Spleen (tissue), 11 donors: ENCODE measurements around the gene NHLRC4. TPM values are rescaled to one million over a fixed set of nuclear protein-coding genes. Genes with fewer than 3 reads are reported as not detected.

Experiments
- DNase-seq: peaks from one replicate; pipeline ENCODE4 v3.0.0-alpha.2; 2020
- H3K27ac ChIP-seq, 8 donors: fragments of 200-600 bp; sonication (generic) in 7 of 8; 1 replicate in 4 of 8; 2 replicates in 4 of 8; pipeline versions ENCODE4 v1.5.0 to v1.8.0; 2016 to 2021; ENCODE audit warnings: inconsistent platforms in 4 of 8, mild to moderate bottlenecking in 4 of 8, moderate library complexity in 1 of 8
- H3K27me3 ChIP-seq, 7 donors: fragments of 200-600 bp; sonication (generic) in 6 of 7; replicated peaks in 1 of 7; 1 replicate in 4 of 7; 2 replicates in 3 of 7; pipeline versions ENCODE4 v1.5.0 to v1.8.0; 2016 to 2021; ENCODE audit warnings: inconsistent platforms in 3 of 7, mild to moderate bottlenecking in 1 of 7
- H3K36me3 ChIP-seq, 6 donors: fragments of 200-600 bp; sonication (generic) in 5 of 6; 1 replicate in 4 of 6; 2 replicates in 2 of 6; pipeline versions ENCODE4 v1.5.0 to v1.8.0; 2016 to 2021; ENCODE audit warnings: inconsistent platforms in 2 of 6
- H3K4me1 ChIP-seq, 6 donors: fragments of 200-600 bp; sonication (generic) in 5 of 6; 1 replicate in 3 of 6; 2 replicates in 3 of 6; pipeline versions ENCODE4 v1.5.0 to v1.8.0; 2016 to 2021; ENCODE audit warnings: inconsistent platforms in 3 of 6
- H3K4me3 ChIP-seq, 8 donors: fragments of 200-600 bp; sonication (generic) in 7 of 8; 1 replicate in 4 of 8; 2 replicates in 4 of 8; pipeline versions ENCODE4 v1.5.0 to v1.8.0; 2016 to 2021; ENCODE audit warnings: inconsistent platforms in 4 of 8, mild to moderate bottlenecking in 4 of 8, moderate library complexity in 2 of 8
- H3K9me3 ChIP-seq, 8 donors: fragments of 200-600 bp; sonication (generic) in 7 of 8; 1 replicate in 4 of 8; 2 replicates in 4 of 8; pipeline versions ENCODE4 v1.5.0 to v1.8.0; 2016 to 2021; ENCODE audit warnings: inconsistent platforms in 4 of 8
- CTCF ChIP-seq, 11 experiments: fragments of 200-600 bp in 7 of 11; fragments of 450-650 bp in 4 of 11; sonication (generic) in 4 of 11; IDR thresholded peaks in 8 of 11; conservative IDR thresholded peaks in 3 of 11; 1 replicate in 7 of 11; 2 replicates in 4 of 11; pipeline versions ENCODE4 v1.4.0 to v1.8.0; 2016 to 2021; ENCODE audit warnings: antibody characterized with exemption in 11 of 11, inconsistent platforms in 4 of 11, mild to moderate bottlenecking in 1 of 11
- POLR2A ChIP-seq, 3 donors: fragments of 450-650 bp; IDR thresholded peaks; one replicate each; pipeline ENCODE4 v1.5.1; 2017; ENCODE audit warnings: antibody characterized with exemption in 3 of 3, mild to moderate bottlenecking in 1 of 3
- POLR2AphosphoS5 ChIP-seq, 3 donors: sonication (generic); formaldehyde crosslinking; IDR thresholded peaks; one replicate each; pipeline ENCODE4 v1.5.1; 2017; ENCODE audit warnings: antibody characterized with exemption in 3 of 3
- WGBS, 5 donors: extraction: QIAGEN DNeasy Blood & Tissue Kit in 3 of 5; methylation state at CpG; one replicate each; pipeline versions ENCODE4 v1.1.5 to v1.1.7; 2013 to 2018; 5-methylcytosine and 5-hydroxymethylcytosine counted together
- intact Hi-C: fragments of 100-400 bp; cut with DNase I; formaldehyde crosslinking; loops from one replicate; pipeline ENCODE4 v1.15.0; 2023; ENCODE audit warnings: low total_unique reads
- polyA plus RNA-seq, 3 donors: library from polyadenylated mRNA; stranded (reverse); fragments of 200-250 nt; gene quantifications; one replicate each; pipeline ENCODE4 v1.2.1, GENCODE V29; 2013
- total RNA-seq, 7 donors: library from RNA; depleted of rRNA in 3 of 7; stranded (reverse); fragments of >200 nt in 3 of 7; fragmentation: NEBNext Ultra II Directional in 4 of 7; extraction: Animal tissue kit (Norgen Biotek cat#: 25700) in 4 of 7; gene quantifications; one replicate each; pipeline versions ENCODE4 v1.1.0 to v1.2.1, GENCODE V29; 2016 to 2021
- donor health status: healthy with polysubstance abuse.
- donor health status: DM: no; HTN: no; CAD: no; lungs with moderate emphysema.
- donor health status: DM: no; HTN: no; CAD: no.
- donor health status: Bipolar disorder and iron deficiency.
- donor health status: healthy.
- donor health status: DM: no; HTN: no; CAD: no.
- donor health status: DM: yes; HTN: yes; CAD: no.

NHLRC4 gene
- total and polyA plus RNA-seq, 10 donors = 1.5 to 8.8 (median 4.2) TPM

- peaks cover 0 to 13% (median 5%) of the 10 kb centered on the region in 6 donors for H3K4me1 ChIP-seq
- H3K27me3 ChIP-seq = no peaks in the 10 kb centered on the region
- no peak overlapping the region for H3K27ac ChIP-seq
- no peak for TF ChIP-seq CTCF (IDR thresholded peaks at IDR 0.05 in 8 of 11, conservative IDR thresholded peaks at IDR 0.05 in 3 of 11)
- TF ChIP-seq POLR2AphosphoS5 (IDR thresholded peaks at IDR 0.05) = no peak
- TF ChIP-seq POLR2A (IDR thresholded peaks at IDR 0.05) = no peak
- DNase-seq = no peak
- peaks cover 0 to 10% (median 7%) of the 10 kb centered on the region in 8 donors for H3K9me3 ChIP-seq
- peaks cover 0 to 53% (median 2%) of the 10 kb centered on the region in 6 donors for H3K36me3 ChIP-seq
- WGBS, 5 donors = 41 to 57% (median 51%) methylated on average over 7 of the region's 7 CpGs
- no peak overlapping the region for H3K4me3 ChIP-seq
- intact Hi-C loops = no loop called here
These were observed 34.0 kb downstream of the NHLRC4 start for GRCh38 chr16:600781-601180.

GRCh38 chr16:603933-604332 lies 37.1 kb downstream of the NHLRC4 start:
- TF ChIP-seq POLR2AphosphoS5 (IDR thresholded peaks at IDR 0.05) (no peak), POLR2A (IDR thresholded peaks at IDR 0.05) (no peak), CTCF (IDR thresholded peaks at IDR 0.05 in 8 of 11, conservative IDR thresholded peaks at IDR 0.05 in 3 of 11) (no peak)
- Histone ChIP-seq H3K36me3 (peaks cover 0 to 30% (median 0%) of the 10 kb centered on the region in 6 donors), H3K4me1 (peaks cover 0 to 3% (median under 1%) of the 10 kb centered on the region in 6 donors), H3K4me3 (no peak overlapping the region), H3K9me3 (peaks cover 0 to 10% (median 7%) of the 10 kb centered on the region in 8 donors), H3K27ac (no peak overlapping the region), H3K27me3 (no peaks in the 10 kb centered on the region)
- DNase-seq = no peak
- 59 to 78% (median 63%) methylated on average over 5 of the region's 5 CpGs for WGBS, 5 donors
- intact Hi-C loops = no loop called here

GRCh38 chr16:606656-607307 lies 40.0 kb downstream of the NHLRC4 start:
- no peak overlapping the region for H3K27ac ChIP-seq
- peaks cover 0 to 27% (median 18%) of the 10 kb centered on the region in 6 donors for H3K4me1 ChIP-seq
- intact Hi-C loops = no loop called here
- TF ChIP-seq POLR2A (IDR thresholded peaks at IDR 0.05) (no peak), POLR2AphosphoS5 (IDR thresholded peaks at IDR 0.05) (no peak), CTCF (IDR thresholded peaks at IDR 0.05 in 8 of 11, conservative IDR thresholded peaks at IDR 0.05 in 3 of 11) (no peak)
- DNase-seq = no peak
- peaks cover 0 to 10% (median 7%) of the 10 kb centered on the region in 8 donors for H3K9me3 ChIP-seq
- H3K27me3 ChIP-seq = no peaks in the 10 kb centered on the region
- H3K36me3 ChIP-seq = peaks cover 0 to 8% (median 0%) of the 10 kb centered on the region in 6 donors
- H3K4me3 ChIP-seq = no peak overlapping the region
- WGBS, 5 donors = 93 to 97% (median 94%) methylated on average over 17 to 22 of the region's 22 CpGs

- no peak overlapping the region for H3K4me3 ChIP-seq
- no peaks in the 10 kb centered on the region for H3K27me3 ChIP-seq
- no peak overlapping the region for H3K27ac ChIP-seq
- H3K4me1 ChIP-seq = peaks cover 0 to 27% (median 18%) of the 10 kb centered on the region in 6 donors
- no peak for TF ChIP-seq POLR2A (IDR thresholded peaks at IDR 0.05)
- TF ChIP-seq POLR2AphosphoS5 (IDR thresholded peaks at IDR 0.05) = no peak
- TF ChIP-seq CTCF (IDR thresholded peaks at IDR 0.05 in 8 of 11, conservative IDR thresholded peaks at IDR 0.05 in 3 of 11) = no peak
- DNase-seq = no peak
- intact Hi-C loops = no loop called here
- WGBS, 5 donors = 68 to 93% (median 79%) methylated on average over 10 of the region's 10 CpGs
- H3K9me3 ChIP-seq = peaks cover 0 to 10% (median 7%) of the 10 kb centered on the region in 8 donors
- peaks cover 0 to 8% (median 0%) of the 10 kb centered on the region in 6 donors for H3K36me3 ChIP-seq
These were observed 41.2 kb downstream of the NHLRC4 start for GRCh38 chr16:608019-608418.
